CD4-positive, alpha-beta T cell treated with Interleukin-6 for 4 hours (primary cell): ENCODE measurements around the gene TP53INP2.
"Not testable (repeated sequence)": the region's sequence is repeated elsewhere in the genome, so short reads cannot be mapped to it uniquely, and the experiment has no call there.

ENCODE experiments used
- DNase-seq: peaks from one replicate; pipeline ENCODE4 v3.0.0-alpha.2; 2020; ENCODE audit warnings: mixed read lengths

Gene TP53INP2

GRCh38 chr20:34704177-34705007, at the start of gene TP53INP2:
Gene TP53INP2 (plus strand): TSS chr20:34704344. CDS start chr20:34708740, 4,396 bp downstream.
- peak; percentile 89 for DNase-seq

- DNase-seq = not testable (repeated sequence)
These were observed 45.5 kb upstream of the TP53INP2 start for GRCh38 chr20:34658654-34659053.

DNA sequence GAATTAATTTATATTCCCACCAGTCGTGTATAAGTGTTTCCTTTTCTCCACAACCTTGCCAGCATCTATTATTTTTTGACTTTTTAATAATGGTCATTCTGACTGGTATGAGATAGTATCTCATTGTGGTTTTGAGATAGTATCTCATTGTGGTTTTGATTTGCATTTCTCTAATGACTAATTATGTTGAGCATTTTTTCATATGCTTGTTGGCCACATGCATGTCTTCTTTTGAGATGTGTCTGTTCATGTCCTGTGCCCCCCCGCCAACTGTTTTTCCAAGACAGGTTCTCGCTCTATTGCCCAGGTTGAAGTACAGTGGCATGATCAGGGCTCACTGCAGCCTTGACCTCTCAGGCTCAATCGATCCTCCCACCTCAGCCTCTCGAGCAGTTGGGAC, 42.3 kb upstream of the TP53INP2 start:
- DNase-seq = not testable (repeated sequence)

- no peak for DNase-seq
These were observed 40.8 kb upstream of the TP53INP2 start for GRCh38 chr20:34663213-34663943.

DNA sequence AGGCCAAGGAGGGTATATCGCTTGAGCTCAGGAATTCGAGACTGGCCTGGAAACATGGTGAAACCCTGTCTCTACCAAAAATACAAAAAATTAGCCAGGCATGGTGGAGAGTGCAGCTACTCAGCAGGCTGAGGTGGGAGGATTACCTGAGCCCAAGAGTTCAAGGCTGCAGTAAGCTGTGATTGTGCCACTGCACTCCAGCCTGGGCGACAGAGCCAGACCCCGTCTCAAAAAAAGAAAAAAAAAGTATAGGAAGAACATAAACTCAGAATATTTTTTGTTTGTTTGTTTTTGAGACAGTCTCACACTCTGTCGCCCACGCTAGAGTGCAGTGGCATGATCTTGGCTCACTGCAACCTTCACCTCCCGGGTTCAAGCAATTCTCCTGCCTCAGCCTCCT, 39.4 kb upstream of the TP53INP2 start:
- not testable (repeated sequence) for DNase-seq

DNA sequence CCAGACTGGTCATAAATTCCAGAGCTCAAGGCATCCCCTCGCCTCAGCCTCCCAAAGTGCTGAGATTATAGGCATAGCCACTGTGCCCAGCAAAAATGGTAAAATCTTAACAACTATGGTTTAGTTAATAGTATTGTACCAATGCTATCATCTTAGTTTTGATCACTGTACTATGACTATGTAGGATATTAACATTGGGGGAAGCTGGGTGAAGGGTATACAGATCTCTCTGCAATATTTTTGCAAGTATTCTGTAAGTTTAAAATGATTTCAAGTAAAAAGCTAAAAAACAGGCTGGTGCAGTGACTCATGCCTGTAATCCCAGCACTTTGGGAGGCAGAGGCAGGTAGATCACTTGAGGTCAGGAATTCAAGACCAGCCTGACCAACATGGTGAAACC, 35.0 kb upstream of the TP53INP2 start:
- DNase-seq = no peak

DNA sequence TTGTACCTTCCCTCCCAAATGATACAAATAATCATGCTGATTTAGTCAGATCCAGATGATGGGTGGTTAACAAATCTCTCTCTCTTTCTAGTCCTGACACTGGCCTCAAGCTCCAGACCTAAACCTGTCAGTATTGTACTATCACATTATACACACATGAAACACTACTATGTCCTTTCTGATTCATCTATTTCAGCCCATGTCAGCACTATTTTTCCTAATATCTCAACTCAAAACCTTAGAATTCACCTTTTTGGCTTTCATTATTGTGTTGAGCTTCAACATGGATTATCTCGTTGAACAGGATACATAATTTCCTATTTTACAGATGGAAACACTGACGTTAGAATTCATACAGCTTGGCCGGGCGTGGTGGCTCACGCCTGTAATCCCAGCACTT, 30.7 kb upstream of the TP53INP2 start:
- no peak for DNase-seq

- DNase-seq = no peak
These were observed 28.6 kb upstream of the TP53INP2 start for GRCh38 chr20:34675561-34675960.

- DNase-seq = no peak
These were observed 28.0 kb upstream of the TP53INP2 start for GRCh38 chr20:34675993-34676641.

DNA sequence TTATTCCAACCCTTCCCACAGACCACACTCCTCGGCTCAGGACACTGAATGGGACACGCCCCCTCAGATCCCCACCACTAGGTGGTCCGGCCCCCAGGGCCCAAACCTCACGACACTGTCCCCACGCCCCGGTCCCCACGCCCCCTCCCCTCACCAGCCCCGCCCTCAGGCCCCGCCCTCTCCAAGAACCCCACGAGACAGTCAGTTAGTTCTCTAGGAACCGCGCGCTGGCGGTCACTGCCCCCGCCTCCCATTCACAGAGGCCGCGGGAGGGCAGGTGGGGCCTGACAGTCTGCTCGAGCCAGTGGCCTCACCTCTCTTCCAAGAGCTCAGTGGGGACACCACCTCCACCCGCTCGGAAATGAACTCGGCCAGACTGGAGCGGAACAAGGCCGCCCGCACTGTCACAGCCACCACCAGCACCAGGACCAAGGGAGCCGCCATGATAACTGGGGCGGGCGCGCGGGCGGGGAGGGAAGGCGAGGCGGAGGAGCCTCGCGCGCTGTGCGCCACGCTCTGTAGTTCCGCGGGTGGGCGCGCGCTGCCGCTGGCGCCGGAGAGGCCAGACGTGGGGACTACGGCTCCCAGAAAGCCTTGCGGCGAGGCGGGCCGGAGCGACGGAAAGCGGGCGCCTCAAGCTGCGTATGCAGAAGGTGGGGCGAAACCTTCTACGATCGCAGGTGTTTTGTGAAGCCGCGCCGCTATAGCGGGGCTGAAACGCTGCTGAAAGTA, 27.3 kb upstream of the TP53INP2 start, which contains the start of gene PIGU:
Gene PIGU (minus strand): TSS at position 451 of the 732 bp plus-strand sequence. CDS start 7 bp downstream, at position 444.
- DNase-seq = peak; percentile 96

- no peak for DNase-seq
These were observed 23.5 kb upstream of the TP53INP2 start for GRCh38 chr20:34680586-34681175.

DNA sequence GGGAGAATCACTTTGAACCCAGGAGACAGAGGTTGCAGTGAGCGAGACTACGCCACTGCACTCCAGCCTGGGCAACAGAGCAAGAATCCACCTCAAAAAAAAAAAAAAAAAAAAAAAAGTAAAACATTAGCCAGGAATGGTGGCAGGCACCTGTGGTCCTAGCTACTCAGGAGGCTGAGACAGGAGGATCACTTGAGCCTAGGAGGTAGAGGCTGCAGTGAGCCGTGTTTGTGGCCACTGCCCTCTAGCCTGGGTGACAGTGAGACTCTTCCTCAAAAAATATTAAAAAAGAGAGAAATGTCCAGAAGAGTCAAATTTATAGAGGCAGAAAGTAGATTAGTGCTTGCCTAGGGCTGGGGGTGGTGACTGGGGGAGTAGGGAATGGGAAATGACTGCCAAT, 20.5 kb upstream of the TP53INP2 start:
- no peak for DNase-seq

DNA sequence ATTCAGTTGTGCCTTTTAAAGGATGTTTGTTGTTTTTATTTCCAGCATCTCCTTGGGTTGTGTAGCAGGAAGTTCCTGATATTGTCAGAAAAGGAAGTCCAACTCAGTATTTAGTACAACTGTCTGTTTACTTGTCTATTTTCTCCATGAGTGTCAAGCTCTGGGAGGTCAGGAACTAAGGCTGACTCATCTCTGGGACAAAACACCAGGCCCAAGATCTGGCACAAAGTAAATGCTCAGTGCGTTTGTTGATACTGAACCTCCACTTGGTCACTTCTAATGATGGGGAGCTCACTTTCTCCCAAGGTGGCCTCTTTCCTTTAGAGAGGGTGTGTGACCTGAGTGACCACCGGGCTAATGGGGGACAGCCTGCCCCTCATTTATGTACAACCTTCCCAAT, 14.7 kb upstream of the TP53INP2 start:
- DNase-seq = no peak

DNA sequence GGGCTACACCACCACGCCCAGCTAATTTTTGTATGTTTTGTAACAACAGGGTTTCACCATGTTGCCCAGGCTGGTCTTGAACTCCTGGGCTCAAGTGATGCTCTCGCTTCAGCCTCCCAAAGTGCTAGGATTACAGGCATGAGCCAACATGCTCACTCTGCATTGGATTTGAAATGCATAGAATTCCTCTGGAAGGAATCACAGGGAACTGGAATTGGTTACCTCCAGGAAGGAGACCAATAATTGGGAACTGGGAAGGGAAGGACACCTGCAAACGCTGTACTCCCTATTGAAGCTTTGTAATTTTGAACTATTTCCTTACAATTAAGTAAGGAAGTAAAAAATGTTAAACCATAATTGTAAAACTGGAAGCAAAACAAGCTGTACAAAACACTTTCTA, 12.3 kb upstream of the TP53INP2 start:
- no peak for DNase-seq

DNA sequence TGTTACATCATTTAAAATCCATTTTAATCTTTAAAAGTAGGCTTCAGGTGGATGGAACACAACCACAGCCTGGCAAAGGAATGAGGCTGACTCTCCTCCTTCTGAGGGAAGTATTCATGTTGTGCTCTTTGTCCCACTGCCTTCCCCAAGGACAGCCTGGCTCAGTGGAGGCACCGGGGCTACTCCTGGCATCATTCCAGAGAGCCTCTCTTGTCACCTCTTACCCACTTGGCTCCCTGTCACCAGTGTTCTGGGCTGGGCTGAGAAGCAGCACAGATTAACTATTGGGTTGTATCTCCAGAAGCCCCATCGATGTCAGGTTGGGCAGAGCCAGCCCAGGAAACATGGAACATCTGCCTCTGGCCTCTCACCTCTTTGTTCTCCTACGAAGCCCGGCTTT, 10.7 kb upstream of the TP53INP2 start:
- no peak for DNase-seq

DNA sequence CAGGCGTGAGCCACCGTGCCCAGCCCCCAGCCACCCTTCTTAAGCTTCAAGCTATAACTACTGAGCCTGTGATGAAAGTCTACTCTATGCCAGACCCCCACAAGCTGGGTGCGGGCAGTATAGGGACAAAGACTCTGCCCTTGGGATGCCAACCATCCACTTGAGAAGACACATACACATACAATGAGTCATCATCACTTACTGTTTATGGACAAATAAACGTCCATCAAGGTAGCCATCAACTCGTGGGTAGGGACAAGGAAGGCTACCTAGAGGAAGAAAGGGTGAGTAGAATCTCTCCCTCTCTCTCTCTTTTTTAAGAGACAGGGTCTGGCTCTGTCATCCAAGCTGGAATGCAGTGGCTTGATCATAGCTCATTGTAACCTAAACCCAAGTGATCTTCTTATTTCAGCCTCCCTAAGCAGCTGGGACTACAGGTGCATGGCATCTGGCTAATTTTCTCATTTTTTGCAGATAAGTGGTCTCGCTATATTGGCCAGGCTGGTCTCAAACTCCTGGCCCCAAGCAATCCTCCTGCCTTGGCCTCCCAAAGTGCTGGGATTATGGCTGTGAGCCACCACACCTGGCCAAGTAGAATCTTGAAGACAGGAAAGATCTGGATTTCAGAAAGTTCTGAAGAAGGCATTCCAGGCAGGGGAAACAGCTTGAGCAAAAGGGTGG, 2.6 kb upstream of the TP53INP2 start:
- DNase-seq = no peak

GRCh38 chr20:34703061-34703423, 1.1 kb upstream of the TP53INP2 start:
- DNase-seq = no peak

- DNase-seq = peak; percentile 21
These were observed 544 bp upstream of the TP53INP2 start for GRCh38 chr20:34703424-34704176.

- DNase-seq = no peak
These were observed 858 bp downstream of the TP53INP2 start for GRCh38 chr20:34705008-34705396.

DNA sequence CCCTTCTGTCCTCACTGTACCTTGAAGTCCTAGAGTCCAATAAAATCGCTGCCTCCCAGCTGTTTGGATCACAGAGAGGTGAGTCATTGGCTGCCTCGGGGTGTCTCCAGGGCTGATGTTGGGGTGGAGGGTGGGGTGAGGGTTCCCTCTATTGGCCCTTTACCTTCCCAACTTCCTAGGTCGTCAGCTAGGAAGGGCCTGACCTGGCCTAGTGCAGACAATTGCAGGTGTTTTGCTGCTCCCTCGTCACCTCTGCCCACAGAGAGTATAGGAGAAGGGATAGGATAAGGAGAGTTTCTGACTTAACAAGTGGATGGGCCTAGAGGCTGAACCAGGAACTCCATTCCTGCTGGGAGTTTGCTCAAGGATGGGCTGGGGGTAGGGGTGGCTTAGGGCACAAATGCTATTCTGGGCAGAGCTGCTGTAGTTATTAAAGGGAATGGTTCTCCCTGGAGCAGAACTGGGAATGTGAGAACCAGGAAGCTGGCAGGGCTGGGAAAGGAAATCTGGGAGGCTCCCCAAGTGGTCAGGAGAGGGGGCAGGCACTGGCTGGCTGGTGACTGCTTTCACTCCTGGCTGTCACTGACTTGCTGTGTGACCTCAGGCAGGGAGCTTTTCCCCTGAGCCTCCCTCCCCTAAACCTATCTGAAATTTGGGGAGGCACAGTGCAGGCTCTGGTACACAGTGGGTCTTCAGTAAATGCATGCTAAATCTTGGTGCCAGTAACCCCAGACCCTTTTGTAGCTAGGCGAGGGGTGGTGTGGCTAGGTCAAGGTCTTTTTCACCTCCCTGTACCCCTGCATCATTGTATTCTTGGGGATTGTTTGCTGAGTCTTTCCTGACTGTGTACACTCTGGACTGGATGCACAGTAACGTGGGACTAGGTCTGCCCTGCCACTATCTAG, 1.5 kb downstream of the TP53INP2 start:
- DNase-seq = peak; percentile 8
